Transverse colon (tissue), 4 donors: ENCODE data around the gene TOGARAM2. TPM values are rescaled to one million over a fixed set of nuclear protein-coding genes. Genes with fewer than 3 reads are reported as not detected.

ENCODE experiments used
- DNase-seq: peaks from one replicate; pipeline ENCODE4 v3.0.0-alpha.2; 2019
- H3K27ac ChIP-seq, 4 donors: fragments of 200-600 bp; sonication (generic); 2 replicates each; pipeline ENCODE4 v1.5.1; 2016 to 2018; ENCODE audit warnings: inconsistent platforms in 4 of 4
- H3K27me3 ChIP-seq: fragments of 200-600 bp; sonication (generic); 2 replicates; pipeline ENCODE4 v1.5.1; 2017; ENCODE audit warnings: inconsistent platforms
- H3K36me3 ChIP-seq, 4 donors: fragments of 200-600 bp; sonication (generic); 2 replicates each; pipeline ENCODE4 v1.5.1; 2017 to 2019; ENCODE audit warnings: inconsistent platforms in 4 of 4
- H3K4me1 ChIP-seq, 4 donors: fragments of 200-600 bp; sonication (generic); 2 replicates each; pipeline ENCODE4 v1.5.1; 2017 to 2020; ENCODE audit warnings: inconsistent platforms in 4 of 4
- H3K4me3 ChIP-seq, 4 donors: fragments of 200-600 bp; sonication (generic); 1 replicate in 1 of 4; 2 replicates in 3 of 4; pipeline versions ENCODE4 v1.5.1 to v1.6.1; 2017 to 2019; ENCODE audit warnings: inconsistent platforms in 4 of 4
- H3K9me3 ChIP-seq, 2 donors: fragments of 200-600 bp; sonication (generic); 2 replicates each; pipeline ENCODE4 v1.5.1; 2017 to 2019; ENCODE audit warnings: inconsistent platforms in 2 of 2
- CTCF ChIP-seq, 5 experiments: fragments of 200-600 bp in 3 of 5; fragments of 450-650 bp in 2 of 5; sonication (generic) in 3 of 5; IDR thresholded peaks; 1 replicate in 2 of 5; 2 replicates in 3 of 5; pipeline ENCODE4 v1.5.1; 2016 to 2017; ENCODE audit warnings: antibody characterized with exemption in 5 of 5, inconsistent platforms in 3 of 5, mild to moderate bottlenecking in 2 of 5, moderate library complexity in 1 of 5
- EP300 ChIP-seq: sonication (generic); formaldehyde crosslinking; IDR thresholded peaks from one replicate; pipeline ENCODE4 v1.6.1; 2017; ENCODE audit warnings: antibody characterized with exemption, low read depth
- POLR2A ChIP-seq: fragments of 450-650 bp; IDR thresholded peaks from one replicate; pipeline ENCODE4 v1.6.1; 2016; ENCODE audit warnings: antibody characterized with exemption, mild to moderate bottlenecking, moderate library complexity
- POLR2AphosphoS5 ChIP-seq, 3 donors: sonication (generic); formaldehyde crosslinking; IDR thresholded peaks; one replicate each; pipeline ENCODE4 v1.6.1; 2016; ENCODE audit warnings: antibody characterized with exemption in 3 of 3
- WGBS, 2 donors: methylation state at CpG; one replicate each; pipeline ENCODE4 v1.1.5; 2018; ENCODE audit warnings: low coverage in 1 of 2; 5-methylcytosine and 5-hydroxymethylcytosine counted together
- in situ Hi-C, 4 donors: fragments of 200-750 bp; cut with MboI; loops; one replicate each; pipeline versions ENCODE4 v1.15.0 to v1.15.1; 2017; ENCODE audit warnings: low sequenced_read_pairs in 3 of 4, low pct_ligation_motif_present in 1 of 4, low pct_unique_long_range_greater_than_20kb in 1 of 4
- intact Hi-C: fragments of 100-400 bp; cut with DNase I; formaldehyde crosslinking; loops from one replicate; pipeline ENCODE4 v1.15.1; 2023; ENCODE audit warnings: low total_unique reads
- total RNA-seq, 4 donors: library from RNA; depleted of rRNA; stranded (reverse); fragments of >200 nt; gene quantifications; one replicate each; pipeline ENCODE4 v1.1.0, GENCODE V29; 2016

Gene TOGARAM2
- total RNA-seq, 4 donors from 2014 or later, result 0.79 to 7.1 (median 3.1) TPM; not detected in 1

- DNase-seq, result no peak
- Histone ChIP-seq H3K27ac (no peak overlapping the region), H3K36me3 (no peaks in the 10 kb centered on the region), H3K4me3 (no peak overlapping the region), H3K4me1 (peaks cover 0 to 24% (median 7%) of the 10 kb centered on the region in 4 donors), H3K27me3 (no peaks in the 10 kb centered on the region), H3K9me3 (no peaks in the 10 kb centered on the region)
- in situ Hi-C loops (loop anchor here (5.0 to 25.0 kb wide), 4 partner anchors 238 to 880 kb away; no protein-coding TSS in a partner anchor), intact Hi-C loops (loop anchor here (10.0 kb wide), 1 partner anchor 58 kb away; no protein-coding TSS in a partner anchor)
- 68 to 80% methylated on average over 3 to 15 of the region's 15 CpGs for WGBS, 2 donors
- TF ChIP-seq EP300 (no peak), CTCF (IDR thresholded peaks at IDR 0.05) (peak in 2 of 5 experiments; percentile 61 to 62), POLR2AphosphoS5 (IDR thresholded peaks at IDR 0.05) (no peak), POLR2A (no peak)
Measured at GRCh38 chr2:28956890-28957289, 24.2 kb upstream of the TOGARAM2 start.

- Histone ChIP-seq H3K27ac (no peak overlapping the region), H3K36me3 (no peaks in the 10 kb centered on the region), H3K27me3 (no peaks in the 10 kb centered on the region), H3K4me1 (peaks cover 0 to 13% (median 0%) of the 10 kb centered on the region in 4 donors), H3K4me3 (no peak overlapping the region), H3K9me3 (no peaks in the 10 kb centered on the region)
- 27% methylated on average over 9 of the region's 9 CpGs; no CpG with 5 or more reads in 1 of the 2 donors for WGBS, 2 donors
- peak; percentile 63 to 84 (median 66) for TF ChIP-seq CTCF (IDR thresholded peaks at IDR 0.05)
- no peak for TF ChIP-seq POLR2A
- TF ChIP-seq POLR2AphosphoS5 (IDR thresholded peaks at IDR 0.05), result no peak
- TF ChIP-seq EP300, result no peak
- in situ Hi-C loops (loop anchor here (5.0 to 25.0 kb wide), 4 partner anchors 236 to 879 kb away; no protein-coding TSS in a partner anchor), intact Hi-C loops (loop anchor here (2.0 to 10.0 kb wide), 2 partner anchors 56 to 238 kb away; no protein-coding TSS in a partner anchor)
- peak; percentile 32 for DNase-seq
Measured at GRCh38 chr2:28958689-28959088, 22.4 kb upstream of the TOGARAM2 start.

- H3K4me3 ChIP-seq, result no peak overlapping the region
- no peak for DNase-seq
- whole genome bisulfite sequencing, 2 donors, result 57% methylated on average over 5 of the region's 5 CpGs
- no peaks in the 10 kb centered on the region for H3K9me3 ChIP-seq
- H3K27me3 ChIP-seq, result no peaks in the 10 kb centered on the region
- no peaks in the 10 kb centered on the region for H3K36me3 ChIP-seq
- no peak overlapping the region for H3K27ac ChIP-seq
- TF ChIP-seq EP300, result no peak
- TF ChIP-seq CTCF (IDR thresholded peaks at IDR 0.05), result no peak
- no peak for TF ChIP-seq POLR2AphosphoS5 (IDR thresholded peaks at IDR 0.05)
- TF ChIP-seq POLR2A, result no peak
- intact Hi-C loops, result no loop called here
- peaks cover 0 to 13% (median 0%) of the 10 kb centered on the region in 4 donors for H3K4me1 ChIP-seq
- in situ Hi-C loops, result loop anchor here in 3 of 4 donors (25.0 kb wide), 1 partner anchor 877 kb away; no protein-coding TSS in a partner anchor
Measured at GRCh38 chr2:28960401-28960800, 20.7 kb upstream of the TOGARAM2 start.

GRCh38 chr2:28962505-28962904, 18.6 kb upstream of the TOGARAM2 start:
- no peak for DNase-seq
- in situ Hi-C loops, result loop anchor here in 3 of 4 donors (25.0 kb wide), 1 partner anchor 875 kb away; no protein-coding TSS in a partner anchor
- Histone ChIP-seq H3K27ac (no peak overlapping the region), H3K4me1 (peaks cover 0 to 9% (median 0%) of the 10 kb centered on the region in 4 donors), H3K4me3 (no peak overlapping the region), H3K36me3 (no peaks in the 10 kb centered on the region), H3K27me3 (no peaks in the 10 kb centered on the region), H3K9me3 (no peaks in the 10 kb centered on the region)
- TF ChIP-seq CTCF (IDR thresholded peaks at IDR 0.05) (no peak), EP300 (no peak), POLR2A (no peak), POLR2AphosphoS5 (IDR thresholded peaks at IDR 0.05) (no peak)
- WGBS, 2 donors, result 91 to 100% methylated on average over 1 of the region's 1 CpG
- intact Hi-C loops, result no loop called here
